GM18909 (cell line): ENCODE measurements around the gene GTPBP4.
A peak's percentile ranks its signal among the peaks of the same experiment; 100 is the strongest.
"Not testable (repeated sequence)": the region's sequence is repeated elsewhere in the genome, so short reads cannot be mapped to it uniquely, and the experiment has no call there.

Source experiments
- ATAC-seq: cut with Tn5 transposase; IDR thresholded peaks from one replicate; pipeline ENCODE4 v1.9.1; 2021; ENCODE audit warnings: mild to moderate bottlenecking; ENCODE audit not compliant: unreplicated experiment, poor library complexity

GTPBP4 gene

GRCh38 chr10:1048732-1049424 is 60.6 kb downstream of the GTPBP4 start, which contains the start of gene IDI1:
TSS of gene IDI1 (minus strand) at chr10:1049119. CDS start at chr10:1049003, 116 bp downstream.
- peak; percentile 84 for ATAC-seq

- ATAC-seq = peak; percentile 1
Measured at GRCh38 chr10:1049425-1049958, 61.3 kb downstream of the GTPBP4 start.

DNA sequence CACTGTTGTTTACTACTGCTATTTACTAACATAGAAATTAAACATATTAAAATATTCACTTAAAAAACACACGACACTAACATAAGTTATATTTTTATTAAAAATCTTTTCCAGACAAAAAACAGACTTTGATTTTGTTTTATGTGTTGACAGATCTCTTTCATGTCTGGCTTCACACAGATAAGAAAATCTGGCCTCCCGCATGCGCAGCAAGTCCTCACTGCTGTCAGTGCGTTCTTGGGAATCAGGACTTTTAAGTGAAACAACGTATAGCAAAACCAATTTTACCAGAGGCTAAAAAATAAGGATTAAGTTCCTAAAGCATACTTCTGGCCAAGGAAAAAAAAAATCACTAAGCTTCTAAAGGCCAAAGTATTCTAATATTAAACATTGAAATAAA is 61.9 kb downstream of the GTPBP4 start:
- no peak for ATAC-seq

GRCh38 chr10:1050554-1050953 is 62.3 kb downstream of the GTPBP4 start:
- ATAC-seq = no peak

DNA sequence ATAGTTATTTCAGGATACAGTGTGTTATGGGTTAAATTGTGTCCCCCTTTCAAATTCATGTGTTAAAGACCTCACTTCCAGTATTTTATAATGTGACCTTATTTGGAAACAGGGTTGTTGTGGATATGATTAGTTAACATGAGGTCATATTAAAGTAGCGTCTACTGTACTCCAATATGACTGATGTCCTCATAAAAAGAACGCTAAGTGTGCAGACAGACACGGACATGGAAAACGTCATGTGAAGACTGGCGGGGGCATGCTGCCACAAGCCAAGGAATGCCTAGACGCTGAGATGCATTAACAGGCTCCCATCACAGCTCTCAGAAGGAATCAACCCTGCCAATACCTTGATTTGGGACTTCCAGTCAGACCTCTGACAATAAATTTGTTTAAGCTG is 66.5 kb downstream of the GTPBP4 start:
- ATAC-seq = no peak

GRCh38 chr10:1056326-1057105 is 68.3 kb downstream of the GTPBP4 start, which contains the start of gene WDR37:
TSS of gene WDR37 (plus strand) at chr10:1056385. CDS start at chr10:1072156, 15,771 bp downstream.
- peak; percentile 95 for ATAC-seq

DNA sequence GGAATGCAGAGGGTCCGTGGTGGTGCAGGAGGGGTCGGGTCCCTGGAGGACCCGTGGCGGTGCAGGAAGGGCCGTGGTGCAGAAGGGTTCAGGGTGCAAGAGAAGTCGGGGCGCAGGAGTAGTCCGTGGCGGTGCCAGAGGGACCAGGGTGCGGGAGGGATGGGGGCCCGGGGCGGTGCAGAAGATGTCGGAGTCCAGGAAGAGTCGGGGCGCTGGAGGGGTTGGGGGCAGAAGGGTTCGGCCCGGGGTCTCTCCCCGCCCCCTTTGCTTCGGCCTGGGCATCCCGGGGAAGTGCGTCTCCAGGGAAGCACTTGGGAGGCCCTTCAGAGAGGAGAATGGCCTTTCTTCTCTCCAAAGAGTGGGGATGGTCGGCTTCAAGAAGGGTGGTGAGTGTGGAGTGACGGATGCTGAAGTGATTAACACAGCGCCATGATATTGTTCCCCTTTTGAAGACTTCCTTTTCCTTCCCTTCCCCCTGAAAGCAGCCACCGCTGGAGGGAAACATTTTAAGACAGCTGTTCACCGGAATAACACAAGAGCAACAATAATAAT is 68.9 kb downstream of the GTPBP4 start:
- ATAC-seq = no peak

DNA sequence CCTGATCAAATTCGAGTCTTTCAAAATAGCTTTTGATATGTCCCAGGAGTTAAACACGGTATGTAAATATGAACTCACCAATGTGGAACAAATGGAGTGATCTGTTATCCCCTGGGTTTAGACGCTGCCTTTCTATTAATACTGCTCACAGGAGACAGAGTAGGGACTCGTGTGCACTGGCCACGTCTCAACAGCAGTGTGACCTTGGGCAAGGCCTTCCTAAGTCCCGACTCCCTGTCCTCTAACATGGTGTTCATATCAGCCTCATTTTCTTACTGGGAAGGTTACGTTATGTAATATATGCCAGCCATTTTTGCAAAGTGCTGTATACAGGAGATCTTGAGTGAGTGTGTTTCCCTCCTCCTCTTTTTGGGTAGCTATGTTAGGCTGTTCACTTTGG is 69.8 kb downstream of the GTPBP4 start:
- no peak for ATAC-seq

- ATAC-seq = no peak
Measured at GRCh38 chr10:1059902-1060301, 71.7 kb downstream of the GTPBP4 start.

DNA sequence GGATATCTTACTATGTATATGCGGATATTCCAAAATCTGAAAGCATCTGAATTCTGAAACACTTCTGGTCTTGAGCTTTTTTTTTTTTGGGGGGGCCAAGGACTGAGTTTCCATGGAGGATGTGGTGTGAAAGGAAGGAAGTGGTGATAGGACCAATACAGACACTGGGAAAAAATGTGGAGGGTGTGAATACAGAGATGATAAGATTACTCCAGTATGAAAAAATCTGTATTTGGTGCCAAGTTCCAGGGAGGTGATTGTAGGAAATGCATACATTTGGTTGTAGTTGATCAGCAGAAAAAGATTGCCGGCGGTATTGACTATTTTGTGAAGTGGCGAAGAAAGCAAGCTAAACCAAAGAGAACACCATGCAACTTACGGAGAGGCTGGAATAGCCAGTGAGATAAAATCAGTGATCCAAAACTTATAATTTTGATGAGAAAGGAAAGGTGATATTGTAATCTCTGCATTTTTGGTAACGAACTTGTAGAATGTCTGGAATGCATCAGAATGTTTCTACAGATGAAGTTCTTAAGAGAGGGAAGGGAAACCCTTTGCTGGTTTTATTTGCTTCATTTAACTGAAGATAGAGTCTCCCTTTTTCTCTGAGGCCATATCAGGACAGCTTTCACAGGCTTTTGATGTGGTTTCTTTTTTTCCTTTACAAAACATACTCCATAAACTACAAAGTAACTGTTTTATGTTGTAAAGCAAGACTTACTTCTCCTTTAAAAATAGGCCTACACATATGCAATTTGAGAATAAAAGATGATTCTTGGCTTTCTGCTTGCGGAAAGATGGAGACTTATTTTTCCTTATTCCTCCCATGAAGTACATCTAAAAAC is 73.9 kb downstream of the GTPBP4 start:
- no peak for ATAC-seq

DNA sequence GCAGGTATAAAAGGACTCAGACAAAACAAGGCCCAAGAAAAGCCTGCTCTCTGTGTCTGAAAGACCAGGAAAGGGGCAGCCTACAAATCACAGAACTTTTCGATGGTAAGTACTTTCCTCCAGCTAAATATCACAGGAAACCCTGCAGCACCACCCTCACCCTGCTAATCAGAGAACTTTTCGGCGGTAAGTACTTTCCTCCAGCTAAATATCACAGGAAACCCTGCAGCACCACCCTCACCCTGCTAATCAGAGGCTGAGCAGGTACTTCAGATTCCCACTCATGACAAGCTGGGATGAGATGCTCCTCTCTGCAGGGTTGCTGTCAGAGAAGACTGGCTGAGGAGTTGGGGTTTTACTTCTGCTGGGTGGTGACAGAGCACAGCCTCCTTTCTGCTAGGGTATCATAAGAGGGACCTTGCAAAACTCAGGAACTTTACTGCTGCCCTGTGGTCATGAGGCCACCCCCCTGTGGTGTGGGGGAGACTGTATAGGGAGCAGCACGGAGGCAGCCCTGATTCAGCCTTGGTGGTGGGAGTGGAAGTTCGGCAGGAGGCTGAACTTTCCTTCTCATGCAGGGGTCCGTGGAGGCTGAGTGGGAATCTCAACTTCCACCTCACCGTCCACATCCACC is 75.1 kb downstream of the GTPBP4 start:
- ATAC-seq = no peak

- no peak for ATAC-seq
Measured at GRCh38 chr10:1064964-1065247, 76.7 kb downstream of the GTPBP4 start.

DNA sequence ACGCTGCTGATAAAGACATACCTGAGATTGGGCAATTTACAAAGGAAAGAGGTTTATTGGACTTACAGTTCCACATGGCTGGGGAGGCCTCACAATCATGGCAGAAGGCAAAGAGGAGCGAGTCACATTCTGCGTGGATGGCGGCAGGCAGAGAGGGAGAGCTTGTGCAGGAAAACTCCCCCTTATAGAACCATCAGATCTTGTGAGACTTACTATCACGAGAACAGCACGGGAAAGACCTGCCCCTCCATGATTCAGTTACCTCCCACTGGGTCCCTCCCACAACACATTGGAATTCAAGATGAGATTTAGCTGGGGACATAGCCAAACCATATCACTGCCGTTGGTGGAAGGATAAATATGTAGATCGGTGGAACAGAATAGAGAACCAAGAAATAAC is 78.5 kb downstream of the GTPBP4 start:
- not testable (repeated sequence) for ATAC-seq

DNA sequence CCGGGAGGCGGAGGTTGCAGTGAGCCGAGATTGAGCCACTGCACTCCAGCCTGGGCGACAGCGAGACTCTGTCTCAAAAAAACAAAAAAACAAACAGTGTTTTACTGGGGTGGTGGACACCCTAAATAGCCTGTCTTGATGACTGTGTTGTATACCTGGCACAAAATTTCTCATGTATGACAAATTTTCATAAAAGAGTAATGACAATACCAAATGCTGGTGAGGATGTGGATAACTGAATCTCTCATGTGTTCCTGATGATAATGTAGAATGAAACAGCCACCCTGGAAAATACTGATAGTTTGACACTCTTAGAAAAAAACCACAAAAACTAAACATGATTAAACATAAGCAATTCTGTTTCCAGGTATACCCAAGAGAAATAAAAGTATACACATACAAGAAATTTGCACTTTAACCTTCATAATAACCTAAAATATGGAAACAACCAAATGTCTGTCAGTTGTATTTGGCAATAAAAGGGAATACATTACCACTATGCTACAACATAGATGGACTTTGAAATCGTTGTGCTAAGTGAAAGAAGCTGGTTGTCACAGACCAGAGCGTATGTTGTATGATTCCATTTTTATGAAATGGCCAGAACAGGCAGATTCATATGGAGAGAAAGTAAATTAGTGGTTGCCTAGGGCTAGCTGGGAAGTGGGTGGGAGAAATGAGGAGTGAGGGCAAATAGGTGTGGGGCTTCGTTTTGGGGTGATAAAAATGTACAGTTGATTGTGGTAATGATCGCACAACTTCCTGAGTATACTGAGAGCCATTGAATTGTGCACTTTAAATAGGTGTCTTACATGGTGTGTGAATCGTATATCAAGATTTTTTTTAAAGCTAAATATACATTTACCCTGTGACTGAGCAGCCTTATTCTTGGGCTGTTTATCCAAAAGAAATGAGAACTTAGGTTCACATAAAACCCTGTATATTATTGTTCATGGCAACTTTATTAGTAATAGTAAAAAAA is 80.4 kb downstream of the GTPBP4 start:
- ATAC-seq = no peak
